Suprapubic skin (tissue), 4 donors: ENCODE results near the gene ZNF521. TPM values are rescaled to one million over a fixed set of nuclear protein-coding genes. Genes with fewer than 3 reads are reported as not detected.
A peak's percentile ranks its signal among the peaks of the same experiment; 100 is the strongest.

ENCODE experiments used
- DNase-seq, 2 donors: peaks; one replicate each; pipeline ENCODE4 v3.0.0-alpha.2; 2019; ENCODE audit warnings: low spot score in 2 of 2
- H3K27ac ChIP-seq: fragments of 200-600 bp; sonication (generic); one replicate; pipeline ENCODE4 v1.5.1; 2019
- H3K27me3 ChIP-seq: fragments of 200-600 bp; sonication (generic); one replicate; pipeline ENCODE4 v1.5.1; 2019
- H3K36me3 ChIP-seq: fragments of 200-600 bp; sonication (generic); one replicate; pipeline ENCODE4 v1.5.1; 2019
- H3K4me1 ChIP-seq: fragments of 200-600 bp; sonication (generic); one replicate; pipeline ENCODE4 v1.5.1; 2019
- H3K4me3 ChIP-seq: fragments of 200-600 bp; sonication (generic); one replicate; pipeline ENCODE4 v1.5.1; 2019; ENCODE audit warnings: mild to moderate bottlenecking
- H3K9me3 ChIP-seq: fragments of 200-600 bp; sonication (generic); one replicate; pipeline ENCODE4 v1.5.1; 2019
- CTCF ChIP-seq, 2 donors: fragments of 200-600 bp in 1 of 2; fragments of 450-650 bp in 1 of 2; sonication (generic) in 1 of 2; IDR thresholded peaks; one replicate each; pipeline ENCODE4 v1.5.1; 2016 to 2019; ENCODE audit warnings: antibody characterized with exemption in 2 of 2, mild to moderate bottlenecking in 1 of 2, moderate library complexity in 1 of 2
- EP300 ChIP-seq: sonication (generic); formaldehyde crosslinking; IDR thresholded peaks from one replicate; pipeline ENCODE4 v1.6.1; 2017; ENCODE audit warnings: antibody characterized with exemption
- POLR2A ChIP-seq, 2 donors: fragments of 450-650 bp; IDR thresholded peaks; one replicate each; pipeline ENCODE4 v1.6.1; 2017; ENCODE audit warnings: antibody characterized with exemption in 2 of 2, mild to moderate bottlenecking in 2 of 2, moderate library complexity in 2 of 2
- POLR2AphosphoS5 ChIP-seq, 3 donors: sonication (generic); formaldehyde crosslinking; IDR thresholded peaks; one replicate each; pipeline ENCODE4 v1.6.1; 2017; ENCODE audit warnings: antibody characterized with exemption in 3 of 3
- WGBS: methylation state at CpG from one replicate; pipeline ENCODE4 v1.1.5; 2018; 5-methylcytosine and 5-hydroxymethylcytosine counted together
- total RNA-seq, 4 donors: library from RNA; depleted of rRNA; stranded (reverse); fragments of >200 nt; gene quantifications; one replicate each; pipeline ENCODE4 v1.1.0, GENCODE V29; 2016

The ZNF521 gene
- total RNA-seq, 4 donors from 2014 or later, result 6.4 to 13.2 (median 10.1) TPM

GRCh38 chr18:25300492-25300891 lies 51.5 kb downstream of the ZNF521 start:
- Histone ChIP-seq H3K27me3 (no peaks in the 10 kb centered on the region), H3K36me3 (no peaks in the 10 kb centered on the region), H3K27ac (no peak overlapping the region), H3K4me1 (peaks cover 3% of the 10 kb centered on the region), H3K4me3 (no peak overlapping the region), H3K9me3 (no peaks in the 10 kb centered on the region)
- TF ChIP-seq EP300, result no peak
- 91% methylated on average over 2 of the region's 2 CpGs for WGBS
- DNase-seq, result no peak

GRCh38 chr18:25299426-25300300 lies 52.3 kb downstream of the ZNF521 start:
- H3K9me3 ChIP-seq, result no peaks in the 10 kb centered on the region
- peak overlapping the region; percentile 27 for H3K27ac ChIP-seq
- TF ChIP-seq POLR2AphosphoS5 (IDR thresholded peaks at IDR 0.05) (no peak), EP300 (no peak)
- DNase-seq, result no peak
- 73% methylated on average over 8 of the region's 8 CpGs for WGBS
- peaks cover 3% of the 10 kb centered on the region for H3K4me1 ChIP-seq
- H3K36me3 ChIP-seq, result no peaks in the 10 kb centered on the region
- H3K4me3 ChIP-seq, result no peak overlapping the region
- no peaks in the 10 kb centered on the region for H3K27me3 ChIP-seq

- no peaks in the 10 kb centered on the region for H3K9me3 ChIP-seq
- peaks cover 3% of the 10 kb centered on the region for H3K4me1 ChIP-seq
- H3K4me3 ChIP-seq, result no peak overlapping the region
- H3K27ac ChIP-seq, result peak overlapping the region; percentile 27
- WGBS, result 75% methylated on average over 4 of the region's 4 CpGs
- TF ChIP-seq POLR2AphosphoS5 (IDR thresholded peaks at IDR 0.05) (no peak), CTCF (IDR thresholded peaks at IDR 0.05) (no peak), POLR2A (IDR thresholded peaks at IDR 0.05) (no peak), EP300 (no peak)
- no peaks in the 10 kb centered on the region for H3K27me3 ChIP-seq
- no peaks in the 10 kb centered on the region for H3K36me3 ChIP-seq
- DNase-seq, result no peak
Measured at GRCh38 chr18:25298853-25299274, 53.1 kb downstream of the ZNF521 start.

GRCh38 chr18:25295624-25296138 lies 56.3 kb downstream of the ZNF521 start:
- H3K36me3 ChIP-seq, result no peaks in the 10 kb centered on the region
- peaks cover 3% of the 10 kb centered on the region for H3K4me1 ChIP-seq
- no peaks in the 10 kb centered on the region for H3K9me3 ChIP-seq
- H3K27me3 ChIP-seq, result no peaks in the 10 kb centered on the region
- no peak for DNase-seq
- 92% methylated on average over 2 of the region's 2 CpGs for WGBS
- no peak overlapping the region for H3K27ac ChIP-seq
- no peak overlapping the region for H3K4me3 ChIP-seq
- TF ChIP-seq EP300 (no peak), POLR2A (IDR thresholded peaks at IDR 0.05) (no peak), POLR2AphosphoS5 (IDR thresholded peaks at IDR 0.05) (no peak), CTCF (IDR thresholded peaks at IDR 0.05) (no peak)

- TF ChIP-seq POLR2A (IDR thresholded peaks at IDR 0.05) (no peak), EP300 (no peak), POLR2AphosphoS5 (IDR thresholded peaks at IDR 0.05) (no peak), CTCF (IDR thresholded peaks at IDR 0.05) (no peak)
- 94% methylated on average over 3 of the region's 3 CpGs for WGBS
- Histone ChIP-seq H3K27ac (no peak overlapping the region), H3K36me3 (no peaks in the 10 kb centered on the region), H3K4me3 (no peak overlapping the region), H3K4me1 (peaks cover 33% of the 10 kb centered on the region), H3K27me3 (no peaks in the 10 kb centered on the region), H3K9me3 (no peaks in the 10 kb centered on the region)
- no peak for DNase-seq
Measured at GRCh38 chr18:25291150-25291549, 60.8 kb downstream of the ZNF521 start.

- peak overlapping the region; percentile 69 for H3K27ac ChIP-seq
- WGBS, result 27% methylated on average over 9 of the region's 9 CpGs
- H3K36me3 ChIP-seq, result no peaks in the 10 kb centered on the region
- peaks cover 47% of the 10 kb centered on the region for H3K4me1 ChIP-seq
- no peaks in the 10 kb centered on the region for H3K9me3 ChIP-seq
- H3K27me3 ChIP-seq, result no peaks in the 10 kb centered on the region
- no peak for DNase-seq
- no peak overlapping the region for H3K4me3 ChIP-seq
- TF ChIP-seq POLR2AphosphoS5 (IDR thresholded peaks at IDR 0.05) (peak in 1 of 3 donors; percentile 24), POLR2A (IDR thresholded peaks at IDR 0.05) (no peak), CTCF (IDR thresholded peaks at IDR 0.05) (no peak)
Measured at GRCh38 chr18:25289001-25289631, 62.9 kb downstream of the ZNF521 start.
